Pons (tissue), 1 donor: ENCODE measurements around the gene LRIT1.

Source experiments
- DNase-seq: peaks from one replicate; pipeline ENCODE4 v3.0.0-alpha.2; 2016; ENCODE audit warnings: low spot score

Gene LRIT1

DNA sequence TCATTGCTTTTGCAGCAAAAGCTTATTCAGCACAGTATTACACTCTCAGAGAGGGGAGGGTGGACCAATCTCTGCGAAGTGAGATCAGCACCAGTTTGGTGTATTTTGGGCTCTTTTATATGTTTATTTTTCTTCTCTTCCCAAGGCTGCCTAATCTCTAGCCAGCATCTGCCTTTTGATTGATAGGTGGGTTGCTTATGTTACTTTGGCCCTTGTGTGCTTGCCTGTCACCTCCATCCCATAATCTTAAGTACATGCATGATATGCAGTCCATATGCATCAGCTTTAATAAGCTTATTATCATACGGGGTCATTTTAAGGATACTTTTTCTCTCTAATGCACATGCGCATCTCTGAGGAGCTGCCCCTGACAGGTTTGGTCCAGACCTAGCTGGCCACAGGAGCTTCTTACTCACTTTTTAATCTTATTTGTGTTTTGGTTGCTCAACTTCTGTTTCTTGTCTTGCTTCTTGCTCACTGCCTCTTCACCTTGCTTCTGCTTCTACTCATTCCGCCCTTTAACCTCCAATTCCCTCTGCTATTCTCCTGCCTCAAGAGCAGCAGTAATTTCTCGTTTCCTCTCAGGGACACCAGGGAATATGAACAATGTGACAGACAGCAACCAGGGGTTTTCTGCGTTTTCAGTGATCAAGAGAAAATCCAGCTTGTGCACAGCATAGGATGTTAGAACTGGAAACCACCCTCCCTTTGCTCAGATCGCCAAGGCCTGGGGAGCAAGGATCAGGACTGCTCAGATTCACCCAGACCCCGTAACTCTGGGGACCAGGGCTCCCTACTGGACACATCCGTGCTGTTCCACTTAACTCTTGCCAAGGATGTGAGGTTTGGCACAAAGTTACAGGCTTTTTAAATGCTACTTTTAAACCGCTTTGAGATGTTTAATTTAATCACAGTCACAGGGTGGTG, 13.5 kb upstream of the LRIT1 start:
- no peak for DNase-seq

DNA sequence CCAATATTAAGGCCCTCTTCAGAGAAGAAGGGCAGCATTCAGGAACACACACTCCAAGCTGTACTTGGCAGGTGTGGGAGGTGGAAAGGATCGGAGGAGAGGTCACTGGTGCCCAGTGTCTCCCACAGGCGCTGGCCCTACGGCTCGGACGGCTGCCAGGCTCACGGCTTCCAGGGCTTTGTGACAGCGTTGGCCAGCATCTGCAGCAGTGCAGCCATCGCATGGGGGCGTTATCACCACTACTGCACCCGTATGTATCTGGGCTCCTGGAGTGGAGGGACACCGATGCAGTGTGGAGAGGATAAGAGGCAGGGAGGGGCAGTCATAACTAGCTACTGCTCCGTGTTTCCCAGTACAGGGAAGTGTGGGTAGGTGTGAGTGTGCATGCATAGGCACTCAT, 7.4 kb upstream of the LRIT1 start:
- DNase-seq, result no peak

DNA sequence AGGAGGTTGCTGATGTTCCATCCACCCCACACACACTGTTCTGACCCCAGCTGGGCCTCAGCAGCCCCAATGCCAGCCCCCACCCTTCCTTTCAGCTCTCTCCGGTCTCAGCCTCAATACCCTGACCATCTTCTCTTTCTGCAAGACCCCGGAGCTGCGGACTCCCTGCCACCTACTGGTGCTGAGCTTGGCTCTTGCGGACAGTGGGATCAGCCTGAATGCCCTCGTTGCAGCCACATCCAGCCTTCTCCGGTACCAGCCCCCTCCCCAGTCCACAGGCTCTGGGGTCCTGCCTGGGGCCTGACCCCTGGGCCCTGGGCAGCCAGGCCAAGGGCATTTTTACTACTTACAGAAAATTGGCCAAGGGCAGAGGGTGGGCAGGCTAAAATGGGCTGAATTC, 6.2 kb upstream of the LRIT1 start:
- no peak for DNase-seq

- DNase-seq, result peak; percentile 99
These were observed 3.4 kb upstream of the LRIT1 start, which contains the start of gene RGR for GRCh38 chr10:84244651-84245270. RGR (plus strand) TSS chr10:84245053; CDS start chr10:84245091, 38 bp downstream.

DNA sequence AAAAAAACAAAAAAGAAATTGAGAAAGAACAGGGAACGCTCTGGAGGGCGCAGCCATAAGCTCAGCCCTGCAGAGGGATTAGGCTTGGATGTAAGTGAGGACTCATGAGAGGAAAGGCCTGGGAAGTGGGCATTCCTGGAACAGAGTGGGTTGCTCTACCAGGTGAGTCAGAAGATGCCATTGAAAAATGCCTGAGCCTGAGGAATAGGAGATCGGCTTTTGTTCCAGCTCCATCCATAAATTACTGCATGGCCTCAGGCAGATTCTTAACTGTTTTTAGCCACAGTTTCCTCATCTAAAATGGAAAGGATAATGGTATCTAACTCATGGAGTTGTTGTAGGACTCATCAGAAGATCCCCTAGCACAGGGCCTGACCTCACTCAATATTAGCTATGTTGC, 2.4 kb upstream of the LRIT1 start:
- no peak for DNase-seq

DNA sequence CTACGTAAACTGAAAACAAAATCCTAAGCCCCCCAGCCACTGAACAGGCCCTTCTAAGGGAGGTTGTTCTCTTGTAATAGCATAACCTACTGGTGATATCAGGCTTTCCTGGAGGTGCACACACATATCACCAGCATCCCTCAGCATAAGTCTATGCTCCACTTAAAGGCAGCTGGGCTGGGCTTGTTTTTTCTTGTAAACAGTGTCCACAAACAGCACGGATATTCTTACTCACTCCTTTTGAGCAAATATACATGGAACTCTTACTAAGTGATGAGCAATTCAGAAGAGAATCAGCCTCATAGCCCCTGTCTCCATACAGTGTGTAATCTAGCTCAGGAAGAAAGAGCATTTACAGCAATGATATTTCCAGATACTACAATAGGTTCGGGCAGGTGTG, 2.4 kb downstream of the LRIT1 start:
- no peak for DNase-seq

GRCh38 chr10:84237199-84238051, 3.9 kb downstream of the LRIT1 start:
- DNase-seq, result no peak

GRCh38 chr10:84236807-84237198, 4.5 kb downstream of the LRIT1 start:
- no peak for DNase-seq

- no peak for DNase-seq
These were observed 6.2 kb downstream of the LRIT1 start for GRCh38 chr10:84235096-84235495.

DNA sequence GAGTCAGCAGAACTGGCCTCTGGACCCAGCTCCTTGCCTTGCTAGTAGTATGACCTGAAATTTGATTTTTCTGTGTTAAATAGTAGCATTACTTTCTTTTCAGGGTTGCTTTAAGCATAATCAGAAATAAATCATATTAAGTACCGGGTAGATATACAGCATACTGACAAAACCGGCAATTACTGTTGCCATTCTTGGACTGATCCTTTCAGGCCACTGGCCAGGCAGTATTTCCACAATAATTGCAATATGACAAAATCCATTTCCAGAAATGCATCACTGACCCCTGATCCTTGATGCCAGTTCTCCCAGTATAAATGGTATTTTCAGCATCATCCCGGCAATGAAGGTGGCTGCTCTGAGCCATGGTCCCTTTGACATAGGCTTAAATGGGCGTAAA, 6.9 kb downstream of the LRIT1 start:
- DNase-seq, result no peak

- DNase-seq, result no peak
These were observed 7.4 kb downstream of the LRIT1 start for GRCh38 chr10:84233940-84234339.

DNA sequence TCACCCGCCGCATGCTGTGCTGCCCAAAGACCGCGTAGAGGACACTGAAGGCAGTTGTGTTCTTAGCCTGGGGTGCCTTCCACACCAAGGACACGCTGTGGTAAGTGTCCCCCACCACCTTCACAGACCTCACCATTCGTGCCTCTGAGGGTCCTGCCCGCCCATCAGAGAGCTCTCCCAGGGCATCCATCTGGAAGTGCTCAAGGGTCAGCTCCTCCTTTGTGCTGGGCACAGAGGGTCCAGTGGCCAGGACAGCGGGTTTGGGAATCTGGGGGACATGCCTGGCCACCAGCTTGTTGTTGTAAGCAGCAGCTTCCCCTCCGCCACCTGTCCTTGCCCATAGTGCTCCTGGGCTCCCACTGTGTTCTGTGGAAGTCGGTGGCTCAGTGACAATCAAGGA, 9.0 kb downstream of the LRIT1 start:
- no peak for DNase-seq

GRCh38 chr10:84230359-84230758, 11.0 kb downstream of the LRIT1 start:
- no peak for DNase-seq

DNA sequence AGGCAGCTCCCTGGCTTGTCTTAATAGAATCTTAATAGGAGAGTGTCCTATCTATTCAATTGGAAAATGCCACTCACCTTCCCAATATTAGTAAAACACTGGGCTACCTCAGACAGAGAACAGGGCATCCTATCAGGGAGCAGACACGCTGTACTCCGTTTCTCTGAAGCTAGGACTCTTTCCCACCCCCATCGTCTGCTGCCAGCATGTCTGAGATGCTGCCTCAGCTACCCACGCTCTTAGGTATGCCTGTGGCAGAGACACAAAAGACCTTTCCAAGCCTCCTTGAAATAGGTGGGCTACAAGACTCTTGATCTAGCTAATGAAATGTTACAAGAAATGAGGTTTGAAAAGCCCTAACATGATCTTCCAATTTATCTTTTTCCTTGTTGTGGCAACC, 13.5 kb downstream of the LRIT1 start:
- no peak for DNase-seq

- no peak for DNase-seq
These were observed 14.7 kb downstream of the LRIT1 start for GRCh38 chr10:84226616-84227015.

DNA sequence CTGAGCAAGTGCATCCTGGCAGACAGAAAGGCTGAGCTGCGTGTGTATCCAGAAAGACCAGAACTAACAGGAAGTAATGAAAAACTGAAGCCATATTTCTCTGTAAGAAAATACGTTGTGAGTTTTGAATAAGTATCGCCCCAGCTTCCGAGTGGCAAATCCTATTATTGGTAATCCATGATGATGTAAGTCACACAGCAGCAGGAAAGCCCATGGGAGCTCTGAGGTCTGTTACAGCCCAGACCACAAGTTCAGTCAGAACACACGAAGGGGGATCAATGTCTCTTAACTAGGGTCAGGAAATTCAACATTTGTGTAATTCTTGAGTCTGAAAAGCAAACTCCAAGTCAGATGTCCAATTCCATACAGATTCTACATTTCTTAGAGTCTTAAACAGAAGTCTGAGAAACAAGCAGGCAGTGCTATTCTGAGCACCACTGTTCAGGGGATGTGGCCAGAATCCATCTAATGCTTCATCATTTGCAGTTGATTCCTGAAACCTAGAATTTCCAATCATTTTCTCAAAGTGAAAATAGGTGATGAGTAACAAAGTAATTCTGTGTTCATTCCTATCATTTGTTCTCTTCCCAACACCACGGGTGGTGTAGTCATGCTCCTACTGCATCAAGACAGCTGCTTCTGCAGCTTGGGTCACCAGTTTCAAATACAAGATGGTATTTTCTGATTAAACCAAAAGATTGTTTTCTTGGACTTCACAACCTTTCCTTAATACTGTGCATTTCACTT, 15.7 kb downstream of the LRIT1 start, which contains the start of gene LRIT2:
Gene LRIT2 (minus strand): TSS at position 118 of the 747 bp plus-strand sequence. CDS start 24 bp downstream, at position 94.
- DNase-seq, result no peak

GRCh38 chr10:84224411-84225028, 16.8 kb downstream of the LRIT1 start:
- DNase-seq, result no peak

GRCh38 chr10:84221916-84222315, 19.4 kb downstream of the LRIT1 start:
- no peak for DNase-seq

DNA sequence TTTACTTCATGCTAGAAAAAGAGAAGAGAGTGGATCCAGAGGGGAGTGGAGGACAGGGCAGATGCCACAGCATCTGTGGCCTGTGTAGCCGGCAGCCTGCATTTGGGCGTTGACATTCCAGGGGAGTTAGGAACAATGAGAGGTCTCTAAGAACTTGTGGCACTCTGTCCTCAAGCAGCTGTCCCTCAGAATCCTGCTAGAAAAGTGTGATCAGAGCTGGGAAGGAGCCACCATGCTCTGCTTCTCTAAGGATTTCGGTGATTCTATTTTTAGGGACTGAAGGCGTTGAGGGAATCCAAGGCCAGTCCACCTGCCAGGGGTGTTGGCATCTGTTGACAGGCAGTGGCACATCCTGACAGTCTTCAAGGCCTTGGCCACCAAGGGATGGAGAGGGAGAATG, 23.6 kb downstream of the LRIT1 start:
- no peak for DNase-seq

GRCh38 chr10:84216834-84217233, 24.5 kb downstream of the LRIT1 start:
- DNase-seq, result no peak

DNA sequence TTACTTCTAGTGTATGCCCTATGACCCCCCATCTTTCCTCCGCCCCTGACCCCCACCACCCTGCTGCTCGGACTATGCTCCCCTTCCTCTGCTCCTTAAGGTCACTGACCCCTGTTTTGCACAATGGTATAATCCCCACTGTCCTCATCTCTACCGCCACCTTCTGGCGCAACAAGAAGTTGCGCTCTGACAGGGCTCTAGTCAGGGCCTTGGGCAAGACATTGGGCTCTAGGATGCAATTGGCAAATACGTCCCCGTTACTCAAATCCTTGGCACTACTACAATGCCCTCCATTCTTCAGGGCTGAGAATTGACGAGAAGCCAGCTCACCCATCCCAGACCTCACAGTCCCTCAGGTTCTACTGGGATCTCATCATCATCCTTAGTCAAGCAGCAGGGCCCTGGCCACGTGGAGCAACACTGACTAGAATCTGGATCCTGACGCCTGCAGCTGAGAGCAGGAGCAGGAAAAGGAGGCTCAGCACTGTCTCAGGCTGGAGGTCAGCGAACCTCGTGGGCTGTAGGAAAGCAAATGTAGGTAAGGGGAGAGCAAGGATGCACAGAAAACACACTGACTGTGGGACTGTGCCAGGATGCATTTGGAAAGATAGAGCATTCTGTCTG, 26.6 kb downstream of the LRIT1 start:
- DNase-seq, result peak; percentile 40
